NOMO-1 treated with dmso at 0.1 percent for 144 hours (cell line): Measurements from ENCODE around the gene PROK1.
"Not testable (repeated sequence)": the region's sequence is repeated elsewhere in the genome, so short reads cannot be mapped to it uniquely, and the experiment has no call there.

Source experiments
- DNase-seq: peaks from one replicate; lab custom pipeline; 2025; ENCODE audit not compliant: unreplicated experiment; lab: John Stamatoyannopoulos, UW

PROK1 gene, protein sequence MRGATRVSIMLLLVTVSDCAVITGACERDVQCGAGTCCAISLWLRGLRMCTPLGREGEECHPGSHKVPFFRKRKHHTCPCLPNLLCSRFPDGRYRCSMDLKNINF

DNA sequence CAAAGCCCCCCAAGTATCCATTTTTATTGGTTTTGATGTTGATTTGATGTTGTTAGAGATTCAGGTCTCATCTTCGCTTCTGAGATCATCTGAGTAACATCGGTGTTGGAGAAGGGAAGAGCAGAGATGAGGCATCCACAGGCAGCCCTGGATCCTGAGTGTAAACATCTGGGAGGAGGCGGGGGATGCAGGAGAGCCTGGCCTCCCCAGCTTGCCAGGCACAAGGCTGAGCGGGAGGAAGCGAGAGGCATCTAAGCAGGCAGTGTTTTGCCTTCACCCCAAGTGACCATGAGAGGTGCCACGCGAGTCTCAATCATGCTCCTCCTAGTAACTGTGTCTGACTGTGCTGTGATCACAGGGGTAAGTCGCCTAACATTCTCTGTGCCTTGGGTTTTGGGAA lies at the start of gene PROK1:
Gene PROK1, plus strand, starts transcription at position 221 of the 400 bp plus-strand sequence. Its CDS starts 68 bp downstream, at position 289.
- no peak for DNase-seq

DNA sequence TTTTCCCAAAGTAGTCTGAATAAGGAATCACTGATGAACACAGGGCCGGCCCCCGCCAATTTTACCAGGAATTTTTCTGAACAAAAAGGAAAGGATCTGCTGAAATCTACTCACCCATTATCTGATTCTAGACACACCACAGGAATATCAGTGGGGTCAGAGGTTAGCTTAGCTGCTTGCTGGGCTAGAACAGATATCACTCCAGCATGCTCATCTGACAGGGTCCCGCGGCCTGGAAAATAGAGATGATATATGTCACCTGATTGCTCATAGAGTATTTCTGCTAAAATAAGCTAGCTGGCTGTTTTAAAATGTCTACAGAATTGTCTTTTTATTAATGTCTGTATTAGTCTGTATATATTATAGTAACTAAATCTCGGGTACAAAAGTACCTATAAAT lies 47.1 kb upstream of the PROK1 start:
- DNase-seq, result no peak

DNA sequence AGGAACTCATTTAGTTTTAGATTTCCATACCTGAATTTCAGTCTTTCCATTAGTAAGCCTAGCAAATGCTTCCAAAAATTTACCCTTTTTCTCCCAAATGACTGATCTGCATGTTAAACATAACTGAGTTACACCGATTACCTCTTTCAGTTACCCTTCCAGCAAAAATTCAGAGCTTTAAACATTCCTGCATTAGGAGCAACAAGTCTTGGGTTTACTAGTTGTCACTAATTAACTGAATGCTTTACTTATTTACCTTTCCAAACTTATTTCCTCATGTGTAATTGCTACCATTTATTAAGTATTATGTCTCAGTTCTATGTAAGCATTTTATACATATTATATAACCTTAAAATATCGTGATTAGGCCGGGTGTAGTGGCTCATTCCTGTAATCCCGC lies 46.5 kb upstream of the PROK1 start:
- DNase-seq, result no peak

DNA sequence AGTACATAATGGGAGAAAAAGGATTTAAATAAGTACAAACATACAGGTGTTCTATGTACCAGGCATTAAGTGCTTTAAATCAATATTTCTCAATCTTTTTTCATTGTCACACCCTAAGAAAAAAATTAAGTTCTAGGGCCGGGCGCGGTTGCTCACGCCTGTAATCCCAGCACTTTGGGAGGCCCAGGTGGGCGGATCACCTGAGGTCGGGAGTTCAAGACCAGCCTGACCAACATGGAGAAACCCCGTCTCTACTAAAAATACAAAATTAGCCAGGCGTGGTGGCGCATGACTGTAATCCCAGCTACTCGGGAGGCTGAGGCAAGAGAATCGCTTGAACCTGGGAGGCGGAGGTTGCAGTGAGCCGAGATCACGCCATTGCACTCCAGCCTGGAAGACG lies 44.5 kb upstream of the PROK1 start:
- not testable (repeated sequence) for DNase-seq

DNA sequence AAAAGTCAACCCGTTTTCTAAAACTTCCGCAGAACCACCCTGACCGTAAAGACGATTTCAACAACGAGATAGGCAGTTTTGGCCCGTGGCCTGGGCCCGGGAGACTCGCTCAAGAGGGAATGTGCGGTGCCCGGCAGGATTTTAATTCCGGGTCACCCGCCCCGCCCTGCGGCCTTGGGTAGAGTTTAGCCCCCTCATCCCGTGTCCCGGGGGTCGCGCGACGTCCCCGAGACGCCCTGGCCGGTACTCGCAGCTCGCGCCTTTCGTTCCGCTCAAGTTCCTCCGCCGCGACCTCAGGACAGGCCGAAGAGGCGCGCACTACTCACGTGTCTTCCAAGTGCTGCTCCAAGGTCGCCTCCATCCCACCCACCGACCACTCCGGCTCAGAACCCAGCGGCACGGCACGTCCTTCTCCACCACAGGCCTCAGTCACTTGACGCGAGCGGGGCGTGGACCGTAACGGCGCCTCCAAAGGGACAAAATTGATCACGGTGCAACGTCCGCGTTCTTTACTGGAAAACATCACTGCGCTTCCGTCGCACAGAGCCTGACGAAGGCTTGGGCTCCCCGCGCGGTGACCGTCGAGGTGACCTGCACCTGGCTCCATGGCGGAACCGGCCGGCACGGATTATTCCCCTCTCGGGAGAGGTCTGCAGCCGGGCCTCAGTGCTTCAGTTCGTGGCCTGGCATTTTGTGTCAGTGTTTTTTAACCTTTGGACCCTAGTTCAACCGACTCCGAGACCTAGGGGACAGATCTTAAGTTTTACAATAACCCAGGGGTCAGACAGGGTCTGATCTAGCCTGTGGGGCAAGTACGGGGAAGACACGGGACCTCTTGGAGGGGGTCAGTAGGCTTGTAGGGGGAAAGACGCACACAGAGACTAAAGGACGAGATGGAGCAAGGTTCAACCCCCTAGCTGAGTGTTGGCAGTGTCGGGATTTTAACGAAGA lies 43.4 kb upstream of the PROK1 start, which contains the start of gene LAMTOR5:
Gene LAMTOR5, minus strand, starts transcription at position 435 of the 951 bp plus-strand sequence. Its CDS starts 74 bp downstream, at position 361.
- peak; percentile 93 for DNase-seq

DNA sequence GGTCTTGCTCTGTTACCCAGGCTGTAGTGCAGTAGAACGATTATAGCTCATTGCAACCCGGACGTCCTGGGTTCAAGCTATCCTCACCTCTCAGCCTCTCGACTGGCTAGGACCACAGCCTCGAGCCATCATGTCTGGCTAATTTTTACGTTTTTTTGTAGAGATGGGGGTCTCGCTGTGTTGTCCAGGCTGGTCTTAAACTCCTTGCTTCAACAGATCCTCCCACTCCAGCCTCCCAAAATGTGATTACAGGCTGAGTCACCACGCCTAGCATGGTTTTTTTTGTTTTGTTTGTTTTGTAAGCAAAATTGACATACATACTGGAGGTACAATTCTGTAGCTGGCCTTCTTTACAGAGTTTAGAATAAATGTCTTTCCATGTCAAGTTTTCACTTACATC lies 42.5 kb upstream of the PROK1 start:
- DNase-seq, result no peak

DNA sequence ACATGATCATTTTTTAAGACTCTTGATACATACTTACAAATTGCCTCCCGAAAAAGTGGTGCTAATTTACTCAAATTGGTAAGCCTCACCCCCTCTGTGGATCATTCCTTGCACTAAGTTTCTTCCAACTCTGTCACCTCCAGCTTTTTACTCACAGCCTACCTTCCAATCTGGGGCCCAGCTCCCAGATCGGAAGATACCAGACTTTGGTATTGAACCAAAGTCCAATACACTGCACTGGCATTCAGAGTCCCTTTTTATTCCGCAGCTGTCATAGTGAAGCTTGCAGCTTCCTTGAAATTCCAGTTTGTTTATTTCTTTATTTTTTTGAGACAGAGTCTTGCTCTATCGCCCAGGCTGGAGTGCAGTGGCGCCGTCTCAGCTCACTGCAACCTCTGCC lies 41.6 kb upstream of the PROK1 start:
- DNase-seq, result no peak

DNA sequence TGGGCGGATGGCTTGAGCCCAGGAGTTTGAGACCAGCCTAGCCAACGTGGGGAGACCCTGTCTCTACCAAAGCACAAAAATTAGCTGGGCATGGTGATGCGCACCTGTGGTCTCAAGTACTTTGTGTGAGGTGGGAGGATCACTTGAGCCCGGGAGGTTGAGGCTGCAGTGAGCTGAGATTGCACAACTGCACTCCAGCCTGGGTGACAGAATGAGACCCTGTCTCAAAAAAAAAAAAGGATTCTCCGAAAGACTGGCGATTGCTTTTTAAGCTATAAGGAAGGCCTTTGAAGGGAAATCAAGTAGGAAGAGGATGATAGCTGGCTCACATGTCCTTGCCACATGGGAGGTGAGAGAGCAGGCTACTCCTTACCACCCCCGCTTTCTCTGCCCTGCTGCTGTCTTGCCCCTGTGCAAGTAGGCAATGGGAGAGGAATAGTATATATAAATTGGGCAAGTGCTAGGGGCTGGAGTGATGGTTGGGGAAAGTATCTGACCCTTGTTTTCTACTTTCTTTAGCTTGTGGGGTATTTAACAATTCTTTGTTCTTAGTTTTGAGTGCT lies 39.7 kb upstream of the PROK1 start:
- no peak for DNase-seq

DNA sequence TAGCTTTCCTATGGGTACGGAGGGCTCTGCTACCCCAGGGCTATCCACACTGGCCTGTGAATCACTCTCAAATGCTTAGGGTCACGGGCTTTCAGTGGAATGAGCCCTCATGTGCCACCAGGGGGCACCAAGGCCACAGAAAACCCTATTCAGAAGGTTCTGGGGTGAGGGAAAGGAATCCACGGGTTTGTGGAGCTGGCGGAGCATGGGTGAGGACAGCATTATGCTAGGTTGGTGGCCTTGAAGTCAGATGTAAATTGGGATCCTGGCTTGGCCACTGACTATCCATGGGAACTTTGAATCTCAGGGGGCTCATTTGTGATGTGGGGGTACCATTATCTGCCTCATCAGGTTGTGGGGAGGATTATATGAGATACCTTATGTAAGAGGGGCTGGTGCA lies 38.4 kb upstream of the PROK1 start:
- peak; percentile 44 for DNase-seq

DNA sequence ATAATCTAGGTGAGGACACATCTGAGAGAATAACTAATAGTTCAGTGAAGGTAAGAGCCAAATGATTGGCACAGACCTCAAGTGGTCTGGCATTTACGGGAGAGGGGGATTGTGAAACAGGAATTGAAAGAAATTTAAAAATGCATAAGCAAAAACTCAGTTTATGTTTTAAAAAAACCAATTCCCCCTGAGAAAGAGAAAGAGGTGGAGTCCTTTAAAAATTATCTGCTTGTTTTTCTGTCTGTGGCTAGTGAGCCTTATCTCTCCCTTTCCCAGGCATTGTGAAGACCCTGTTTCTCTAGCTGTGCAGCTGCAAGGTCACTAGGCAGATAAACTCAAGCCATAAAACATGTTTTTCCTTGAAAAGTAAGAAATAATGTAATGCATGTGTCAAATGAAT lies 37.9 kb upstream of the PROK1 start:
- not testable (repeated sequence) for DNase-seq

DNA sequence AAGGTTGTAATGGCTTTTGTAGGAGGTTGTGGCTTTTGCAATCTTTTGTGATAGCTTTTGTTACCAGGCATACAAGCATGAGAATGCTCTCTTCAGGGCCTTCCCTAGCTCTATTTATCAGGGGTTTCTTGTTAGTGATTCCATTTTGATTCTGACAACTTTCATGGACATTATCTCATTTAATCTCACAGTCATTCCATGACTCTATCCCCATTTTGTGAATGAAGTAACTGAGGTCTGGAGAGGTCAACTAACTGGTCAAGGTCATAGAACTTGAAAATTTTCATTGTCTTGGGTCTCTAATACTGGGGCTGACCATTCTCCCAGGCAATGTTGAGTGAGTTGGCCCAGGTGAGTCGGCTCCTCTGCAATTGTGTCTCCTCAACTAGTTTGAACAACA lies 32.2 kb upstream of the PROK1 start:
- DNase-seq, result no peak

DNA sequence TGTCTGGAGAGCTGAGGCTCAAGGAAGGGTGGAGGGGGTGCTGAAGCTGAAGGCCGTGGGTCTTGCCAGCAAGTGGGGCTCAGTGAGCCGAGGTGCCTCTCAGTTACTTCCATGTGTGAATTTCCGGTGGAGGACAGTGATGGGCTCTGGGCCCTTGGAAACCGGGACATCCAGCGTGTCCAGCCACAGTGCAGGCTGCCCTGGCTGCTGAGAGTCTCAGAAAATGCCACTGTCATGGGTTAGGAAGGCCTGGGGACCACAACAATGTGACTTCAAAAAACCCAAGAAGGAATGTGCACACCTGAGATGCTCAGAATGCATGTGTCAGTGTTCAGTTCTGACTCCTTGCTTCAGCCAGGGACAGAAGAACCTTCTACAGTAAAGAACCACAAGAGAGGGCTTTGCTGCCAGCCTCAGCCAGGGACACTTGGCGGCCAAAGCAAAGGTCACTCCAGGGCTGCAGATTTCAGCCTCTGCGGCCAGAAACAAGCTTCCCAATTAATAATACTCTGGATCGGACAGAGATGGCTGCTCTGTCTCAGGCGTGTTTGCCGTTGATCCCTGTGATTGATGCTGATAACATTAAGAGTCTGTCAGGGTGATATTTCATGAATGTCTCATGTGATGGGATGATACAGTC lies 30.8 kb upstream of the PROK1 start:
- DNase-seq, result no peak

DNA sequence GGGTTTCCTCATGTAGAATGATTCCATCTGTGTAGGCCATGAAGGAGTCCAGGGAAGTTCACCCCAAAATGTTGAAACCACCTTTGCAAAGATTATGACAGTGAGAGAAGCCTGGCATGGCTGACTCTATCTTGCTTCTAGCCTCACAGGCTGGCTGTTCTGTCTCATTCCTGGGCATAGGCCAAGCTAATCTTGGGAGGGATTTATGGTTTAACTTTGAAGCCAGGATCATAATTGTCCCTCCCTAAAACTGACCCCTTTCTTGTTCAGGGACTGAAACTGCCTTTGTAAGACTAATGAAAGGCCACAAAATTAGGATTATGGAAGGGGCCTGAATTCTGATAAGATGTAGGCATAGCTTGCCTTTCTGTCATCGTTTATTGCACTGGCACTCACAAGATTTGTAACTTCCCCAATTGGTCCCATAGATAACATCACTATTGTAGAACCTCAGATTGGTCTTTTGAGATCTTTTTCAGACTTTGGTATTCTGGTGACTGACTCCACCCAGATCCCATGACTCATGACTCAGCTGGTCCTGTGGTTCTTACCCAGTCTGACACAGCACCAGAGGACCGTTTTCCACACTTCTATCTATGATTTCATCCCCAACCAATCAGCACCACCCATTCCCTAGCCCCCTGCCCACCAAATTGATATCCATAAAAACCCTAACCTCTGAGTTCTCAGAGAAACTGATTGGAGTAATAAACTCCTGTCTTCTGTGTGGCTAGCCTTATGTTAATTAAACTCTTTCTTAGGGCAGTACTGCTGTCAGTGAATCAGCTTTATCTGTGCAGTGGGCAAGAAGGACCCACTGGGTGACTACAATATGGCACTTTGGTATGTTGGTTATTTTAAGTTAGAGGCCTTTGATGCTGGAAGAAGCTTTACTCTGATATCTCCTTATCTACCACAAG lies 29.8 kb upstream of the PROK1 start:
- no peak for DNase-seq

DNA sequence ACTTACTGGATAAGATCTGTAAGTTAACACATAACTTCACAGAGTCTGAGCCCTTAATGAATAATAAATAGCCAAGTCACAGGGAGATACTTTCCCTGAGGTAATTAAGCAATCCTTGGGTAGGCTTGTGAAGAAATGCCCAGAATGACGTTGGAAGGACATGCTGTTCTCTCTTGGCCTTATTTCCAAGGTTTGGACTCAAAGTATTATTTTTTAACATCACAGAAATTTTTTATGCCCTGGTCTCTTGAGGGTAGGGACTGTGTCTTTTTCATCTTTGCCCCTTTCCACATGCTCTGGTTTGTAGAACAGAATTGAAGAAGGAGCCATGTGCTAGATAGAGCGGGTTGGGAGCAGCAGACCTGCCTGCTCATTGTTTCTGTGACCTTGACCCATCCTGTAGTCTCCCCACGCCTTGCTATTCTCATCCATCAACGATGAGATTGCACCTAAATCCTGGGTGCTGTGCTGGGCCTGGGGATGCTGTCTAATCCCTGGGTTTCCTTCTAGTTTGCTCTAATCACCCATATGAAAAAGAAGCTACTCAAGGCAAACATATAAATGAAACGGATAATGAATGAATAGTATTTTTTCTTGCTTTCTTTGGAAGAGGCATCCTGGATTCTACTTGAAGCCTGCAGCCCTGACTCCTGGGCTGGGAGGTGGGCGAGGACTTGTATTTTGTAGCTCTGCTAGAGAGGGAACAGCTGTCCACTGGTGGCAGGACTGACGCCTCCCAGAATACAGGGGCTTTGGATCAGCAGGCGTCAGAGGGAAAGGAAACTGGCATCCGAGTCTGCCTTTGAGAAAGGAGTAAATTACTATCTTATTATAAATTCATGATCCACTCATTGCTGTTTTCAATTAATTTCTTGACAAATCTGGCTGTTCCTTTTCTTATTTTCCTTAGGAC lies 26.0 kb upstream of the PROK1 start:
- no peak for DNase-seq

DNA sequence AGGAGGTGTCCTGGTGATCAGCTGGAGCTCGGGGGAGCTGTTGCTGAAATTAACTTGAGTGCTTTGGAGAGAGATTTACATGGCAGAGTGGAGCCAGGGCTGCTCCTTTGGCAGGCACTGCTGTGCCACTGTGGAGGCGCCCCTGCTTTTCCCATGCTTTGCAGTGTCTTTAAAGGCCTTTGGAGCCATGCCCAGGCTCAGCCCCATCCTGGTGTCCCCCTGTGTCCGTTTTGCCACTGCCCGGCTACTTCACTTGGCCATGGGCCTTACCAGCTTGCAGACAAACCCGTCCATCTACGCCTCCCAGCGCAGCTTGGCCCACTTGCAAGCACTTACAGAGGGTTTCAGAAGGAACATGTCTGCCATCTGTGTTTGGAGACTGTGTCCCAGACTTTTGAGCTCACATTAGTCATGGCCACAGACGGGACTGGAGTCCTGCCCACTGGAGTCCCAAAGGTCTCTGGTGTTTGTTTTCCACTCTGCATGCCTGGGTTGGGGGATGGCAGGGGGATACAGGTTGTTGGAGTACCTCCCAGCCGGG lies 25.3 kb upstream of the PROK1 start:
- no peak for DNase-seq

DNA sequence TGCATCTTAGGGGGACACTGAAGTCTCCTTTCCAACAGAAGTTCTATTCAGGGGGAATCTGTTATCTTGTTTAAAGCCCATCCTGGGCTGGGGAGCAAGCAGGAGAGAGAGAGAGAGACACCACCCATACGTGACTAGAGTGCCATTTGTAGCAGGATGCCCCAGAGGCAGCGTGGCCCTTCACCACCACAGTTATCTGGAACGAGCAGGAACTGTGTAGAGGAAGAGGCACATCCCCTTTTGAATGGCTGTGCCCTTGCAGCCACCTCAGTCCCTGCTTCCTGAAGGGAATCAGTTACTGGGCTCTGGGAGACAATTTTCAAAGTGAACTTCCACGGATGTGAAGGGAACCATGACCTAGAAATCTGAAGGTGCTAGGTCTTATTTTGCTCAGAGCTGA lies 24.1 kb upstream of the PROK1 start:
- no peak for DNase-seq

DNA sequence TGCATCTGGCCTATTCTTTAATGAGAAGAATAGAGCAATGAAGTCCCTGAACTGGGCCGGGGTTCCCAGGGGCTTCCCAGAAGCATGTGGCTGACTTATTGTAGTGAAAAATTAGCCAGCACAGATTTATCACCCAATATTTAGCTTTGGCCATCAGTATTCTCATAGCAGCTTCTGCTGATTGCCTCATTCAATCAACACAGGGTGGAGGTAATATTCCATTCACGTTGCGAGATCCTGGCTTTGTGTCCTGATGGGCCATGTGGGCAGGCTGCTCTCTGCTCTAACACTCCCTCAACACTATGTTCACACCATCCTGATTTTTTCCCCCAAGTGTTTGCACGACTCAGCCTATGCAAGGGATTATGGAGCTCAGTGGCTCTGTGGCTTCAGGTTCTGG lies 22.0 kb upstream of the PROK1 start:
- no peak for DNase-seq

DNA sequence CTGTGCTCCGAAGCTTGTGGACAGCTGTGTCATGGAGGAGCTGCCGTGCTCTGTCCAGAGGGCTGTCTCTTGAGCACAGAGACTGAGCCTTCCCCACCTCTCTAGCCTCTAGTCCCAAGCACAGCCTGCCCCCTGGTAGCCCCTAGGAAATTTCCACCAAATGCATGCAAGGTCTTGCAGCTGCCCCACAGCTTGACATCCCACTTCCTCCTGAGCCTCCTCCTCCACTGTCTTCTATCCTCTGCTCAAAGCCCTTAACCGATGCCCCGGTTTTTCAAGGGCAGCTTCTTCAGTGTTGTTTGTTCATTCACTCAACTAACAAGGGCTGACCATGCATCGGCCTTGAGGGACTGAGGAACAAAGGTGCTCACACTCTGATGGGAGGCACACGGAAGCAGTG lies 20.6 kb upstream of the PROK1 start:
- peak; percentile 40 for DNase-seq

DNA sequence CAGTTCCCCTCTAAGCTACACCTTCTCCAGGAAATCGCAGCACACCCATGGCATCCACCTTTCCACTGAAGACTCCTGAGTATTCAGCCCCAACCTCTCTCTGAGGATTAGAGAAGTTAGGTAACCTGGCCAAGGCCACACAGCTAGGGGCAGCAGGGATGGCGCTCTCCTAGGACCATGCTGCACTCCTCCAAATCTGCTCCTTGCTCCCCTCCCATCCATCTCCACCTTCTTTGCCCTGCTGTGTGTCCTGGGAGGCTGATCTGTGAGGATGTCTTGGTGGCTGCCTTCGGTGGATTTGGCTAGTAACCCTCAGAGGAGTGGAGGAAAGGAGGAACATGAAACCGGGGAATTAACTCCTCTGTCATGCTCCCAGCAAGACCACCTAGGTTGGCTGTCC lies 20.0 kb upstream of the PROK1 start:
- DNase-seq, result no peak
